ENCODE results near the gene KRTAP5-5.
"Not testable (repeated sequence)": the region's sequence is repeated elsewhere in the genome, so short reads cannot be mapped to it uniquely, and the experiment has no call there.

Gene KRTAP5-5

GRCh38 chr11:1660111-1660867, 30.7 kb downstream of the KRTAP5-5 start:
- DNase-seq: no peak

GRCh38 chr11:1661454-1662269, 32.1 kb downstream of the KRTAP5-5 start:
- not testable (repeated sequence) for DNase-seq

- not testable (repeated sequence) for DNase-seq
Observed at GRCh38 chr11:1662699-1663283, 33.2 kb downstream of the KRTAP5-5 start.

GRCh38 chr11:1665313-1665712, 35.7 kb downstream of the KRTAP5-5 start:
- no peak for DNase-seq

- no peak for DNase-seq
Observed at GRCh38 chr11:1667121-1667850, 37.7 kb downstream of the KRTAP5-5 start.

- no peak for DNase-seq
Observed at GRCh38 chr11:1667906-1668305, 38.3 kb downstream of the KRTAP5-5 start.

GRCh38 chr11:1668911-1669473, 39.4 kb downstream of the KRTAP5-5 start:
- no peak for DNase-seq

GRCh38 chr11:1669546-1670218, 40.1 kb downstream of the KRTAP5-5 start:
- DNase-seq: no peak

- DNase-seq: not testable (repeated sequence)
Observed at GRCh38 chr11:1670457-1670856, 40.9 kb downstream of the KRTAP5-5 start.

- no peak for DNase-seq
Observed at GRCh38 chr11:1670905-1671371, 41.4 kb downstream of the KRTAP5-5 start.

- DNase-seq: no peak
Observed at GRCh38 chr11:1671658-1672057, 42.1 kb downstream of the KRTAP5-5 start.

- DNase-seq: no peak
Observed at GRCh38 chr11:1672613-1673350, 43.2 kb downstream of the KRTAP5-5 start.

GRCh38 chr11:1673446-1674172, 44.0 kb downstream of the KRTAP5-5 start:
- DNase-seq: no peak

GRCh38 chr11:1674173-1675131, 44.9 kb downstream of the KRTAP5-5 start:
- DNase-seq: no peak

- no peak for DNase-seq
Observed at GRCh38 chr11:1675536-1676228, 46.1 kb downstream of the KRTAP5-5 start.

- no peak for DNase-seq
Observed at GRCh38 chr11:1676229-1676740, 46.7 kb downstream of the KRTAP5-5 start.

GRCh38 chr11:1679881-1680280, 50.3 kb downstream of the KRTAP5-5 start:
- DNase-seq: no peak

All from activated T-cell treated with anti-CD3 and anti-CD28 coated beads for 4 hours (primary cell).